ENCODE data around the gene HOXD8.

HOXD8 gene

DNA sequence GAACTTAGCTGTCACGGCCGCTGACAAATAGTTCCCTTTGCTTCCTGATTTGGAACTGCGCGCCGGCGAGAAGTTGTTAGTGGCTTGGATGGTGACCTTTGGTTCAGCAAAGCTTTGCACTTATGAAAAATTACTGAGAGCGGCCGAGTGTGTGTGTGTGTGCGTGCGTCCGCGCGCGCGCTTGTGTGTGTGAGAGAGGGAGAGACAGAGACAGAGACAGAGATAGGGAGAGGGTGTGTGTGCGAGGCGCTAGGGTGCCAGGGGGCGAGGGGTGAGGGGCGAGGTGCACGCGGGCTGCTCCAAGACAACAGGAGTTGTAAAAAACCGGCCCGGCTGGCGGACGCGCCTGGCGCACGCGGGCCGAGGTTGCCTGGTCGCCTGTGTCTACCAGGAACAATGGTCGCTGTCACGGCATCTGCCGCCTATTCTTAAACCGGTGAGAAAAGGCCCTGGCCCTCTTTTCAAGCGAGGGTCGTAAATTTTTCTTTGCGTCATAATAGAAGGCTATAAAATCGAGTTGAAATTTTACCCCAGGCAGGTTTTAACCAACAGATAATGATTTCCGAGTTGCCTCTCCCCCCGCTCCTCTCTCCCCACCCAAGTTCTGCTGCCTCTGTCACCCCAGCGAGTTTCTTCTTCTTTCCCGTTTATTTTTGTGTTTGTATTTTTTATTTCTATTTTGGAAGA lies 28.1 kb downstream of the HOXD8 start:
- peaks cover 100% of the 10 kb centered on the region for H3K27me3 ChIP-seq
- H3K9me3 ChIP-seq, result no peaks in the 10 kb centered on the region
- H3K4me3 ChIP-seq (ENCODE audit: low read depth in 1 of 2, low read length in 1 of 2), result no peak overlapping the region
- no peaks in the 10 kb centered on the region for H3K4me1 ChIP-seq (ENCODE audit: control insufficient read depth in 1 of 2, insufficient read depth in 1 of 2, low read depth in 1 of 2, low read length in 1 of 2)
- H3K27ac ChIP-seq, result no peak overlapping the region
- TF ChIP-seq, protein P1, sequence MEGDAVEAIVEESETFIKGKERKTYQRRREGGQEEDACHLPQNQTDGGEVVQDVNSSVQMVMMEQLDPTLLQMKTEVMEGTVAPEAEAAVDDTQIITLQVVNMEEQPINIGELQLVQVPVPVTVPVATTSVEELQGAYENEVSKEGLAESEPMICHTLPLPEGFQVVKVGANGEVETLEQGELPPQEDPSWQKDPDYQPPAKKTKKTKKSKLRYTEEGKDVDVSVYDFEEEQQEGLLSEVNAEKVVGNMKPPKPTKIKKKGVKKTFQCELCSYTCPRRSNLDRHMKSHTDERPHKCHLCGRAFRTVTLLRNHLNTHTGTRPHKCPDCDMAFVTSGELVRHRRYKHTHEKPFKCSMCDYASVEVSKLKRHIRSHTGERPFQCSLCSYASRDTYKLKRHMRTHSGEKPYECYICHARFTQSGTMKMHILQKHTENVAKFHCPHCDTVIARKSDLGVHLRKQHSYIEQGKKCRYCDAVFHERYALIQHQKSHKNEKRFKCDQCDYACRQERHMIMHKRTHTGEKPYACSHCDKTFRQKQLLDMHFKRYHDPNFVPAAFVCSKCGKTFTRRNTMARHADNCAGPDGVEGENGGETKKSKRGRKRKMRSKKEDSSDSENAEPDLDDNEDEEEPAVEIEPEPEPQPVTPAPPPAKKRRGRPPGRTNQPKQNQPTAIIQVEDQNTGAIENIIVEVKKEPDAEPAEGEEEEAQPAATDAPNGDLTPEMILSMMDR (IDR thresholded peaks at IDR 0.05), result no peak
- H3K36me3 ChIP-seq, result no peaks in the 10 kb centered on the region

DNA sequence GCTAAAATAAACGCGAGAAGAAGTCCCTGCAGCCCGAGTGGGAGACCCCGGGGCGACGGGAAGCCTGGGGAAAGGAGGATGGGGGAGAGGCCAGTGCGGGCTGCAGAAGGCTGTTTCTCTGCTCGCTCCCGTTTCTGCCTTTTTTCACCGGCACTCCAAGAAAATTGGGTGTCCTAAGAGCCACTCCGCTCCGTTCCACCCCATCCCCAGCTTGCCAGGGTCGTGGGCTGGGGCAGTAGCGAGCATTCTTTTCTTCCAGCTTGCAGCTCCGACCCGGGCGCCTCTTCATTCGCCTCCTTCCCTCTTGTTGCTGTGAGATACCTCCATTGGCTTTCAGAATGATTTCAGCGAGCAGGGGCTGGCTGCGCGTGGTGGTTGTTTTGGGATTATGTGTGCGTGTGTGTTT lies 28.7 kb downstream of the HOXD8 start:
- TF ChIP-seq, protein P1 (IDR thresholded peaks at IDR 0.05), result no peak
- H3K27ac ChIP-seq, result no peak overlapping the region
- no peaks in the 10 kb centered on the region for H3K4me1 ChIP-seq (ENCODE audit: control insufficient read depth in 1 of 2, insufficient read depth in 1 of 2, low read depth in 1 of 2, low read length in 1 of 2)
- H3K36me3 ChIP-seq, result no peaks in the 10 kb centered on the region
- no peaks in the 10 kb centered on the region for H3K9me3 ChIP-seq
- peaks cover 100% of the 10 kb centered on the region for H3K27me3 ChIP-seq
- no peak overlapping the region for H3K4me3 ChIP-seq (ENCODE audit: low read depth in 1 of 2, low read length in 1 of 2)

DNA sequence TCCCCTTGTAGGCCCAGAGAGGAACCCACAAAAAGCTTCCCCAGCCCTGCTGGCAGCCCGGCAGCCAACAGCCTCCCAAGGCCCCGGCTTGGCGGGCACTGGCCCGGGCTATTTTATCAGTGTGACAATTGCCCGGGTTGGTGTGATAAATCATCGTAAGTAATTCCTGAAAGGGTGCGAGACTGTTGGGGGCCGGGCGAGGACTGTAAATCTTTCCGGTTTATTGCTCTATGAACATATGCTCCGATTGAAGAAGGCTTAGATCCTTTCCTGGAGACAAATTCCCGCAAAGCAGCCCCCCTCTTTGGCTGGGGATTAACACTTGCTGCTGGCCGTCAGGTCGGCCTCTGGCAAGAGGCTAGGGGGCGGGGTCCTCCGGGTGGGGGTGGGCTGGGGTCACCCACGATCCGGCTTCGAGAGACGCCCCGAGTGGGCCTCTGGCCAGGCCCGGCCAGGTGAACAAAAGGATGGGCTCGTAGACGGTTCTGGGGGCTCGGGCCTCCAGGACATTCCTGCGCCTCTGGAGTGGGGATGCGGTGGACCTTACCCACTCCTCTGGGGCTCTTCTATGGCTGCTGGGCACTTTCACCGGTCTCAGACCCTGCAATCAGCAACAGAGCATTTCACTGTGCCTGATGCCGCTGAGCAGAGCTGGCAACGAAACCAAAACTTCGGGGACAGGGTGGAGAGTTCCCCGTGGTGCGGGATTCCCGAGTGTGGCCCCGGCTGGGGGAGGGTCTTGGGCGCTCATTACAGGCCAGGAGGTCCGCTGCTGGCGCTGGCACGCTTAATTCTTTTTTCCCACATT lies 29.6 kb downstream of the HOXD8 start:
- Histone ChIP-seq H3K27me3 (peaks cover 100% of the 10 kb centered on the region), H3K27ac (no peak overlapping the region), H3K4me1 (ENCODE audit: control insufficient read depth in 1 of 2, insufficient read depth in 1 of 2, low read depth in 1 of 2, low read length in 1 of 2) (no peaks in the 10 kb centered on the region), H3K4me3 (ENCODE audit: low read depth in 1 of 2, low read length in 1 of 2) (no peak overlapping the region), H3K36me3 (no peaks in the 10 kb centered on the region), H3K9me3 (no peaks in the 10 kb centered on the region)
- TF ChIP-seq, protein P1 (IDR thresholded peaks at IDR 0.05), result no peak

DNA sequence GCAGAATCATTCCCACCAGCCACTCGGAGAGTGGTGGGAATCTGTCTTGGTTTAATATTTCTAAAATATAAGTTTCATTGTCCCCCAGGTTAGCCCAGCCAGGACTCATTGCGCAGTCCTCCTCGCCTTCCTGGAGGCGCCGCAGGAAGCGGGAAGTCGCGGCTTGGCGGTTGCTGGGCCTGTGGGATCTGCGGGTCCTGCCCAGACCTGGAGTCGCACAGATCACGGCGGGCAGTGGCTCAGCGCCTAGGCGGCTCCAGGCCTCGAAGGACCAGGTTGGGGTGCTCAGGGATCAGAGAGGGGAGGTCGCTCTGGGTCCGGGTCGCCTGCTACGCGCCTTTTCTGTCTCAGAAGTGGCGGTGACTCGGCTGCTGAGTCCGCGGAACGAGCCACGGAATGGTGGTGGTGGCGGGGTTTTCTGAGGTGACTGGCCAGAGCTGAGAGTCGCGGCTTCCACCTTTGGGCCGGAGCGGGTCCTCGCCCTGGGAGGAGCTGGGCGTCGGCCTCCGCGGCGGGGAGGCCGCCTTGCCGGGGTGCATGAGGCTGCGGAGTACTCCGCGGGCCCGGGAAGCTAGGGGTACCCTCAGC lies 30.3 kb downstream of the HOXD8 start:
- Histone ChIP-seq H3K9me3 (no peaks in the 10 kb centered on the region), H3K36me3 (no peaks in the 10 kb centered on the region), H3K4me3 (ENCODE audit: low read depth in 1 of 2, low read length in 1 of 2) (no peak overlapping the region), H3K4me1 (ENCODE audit: control insufficient read depth in 1 of 2, insufficient read depth in 1 of 2, low read depth in 1 of 2, low read length in 1 of 2) (peaks cover 0 to under 1% of the 10 kb centered on the region in 2 experiments), H3K27ac (no peak overlapping the region), H3K27me3 (peaks cover 100% of the 10 kb centered on the region)
- TF ChIP-seq, protein P1 (IDR thresholded peaks at IDR 0.05), result no peak

DNA sequence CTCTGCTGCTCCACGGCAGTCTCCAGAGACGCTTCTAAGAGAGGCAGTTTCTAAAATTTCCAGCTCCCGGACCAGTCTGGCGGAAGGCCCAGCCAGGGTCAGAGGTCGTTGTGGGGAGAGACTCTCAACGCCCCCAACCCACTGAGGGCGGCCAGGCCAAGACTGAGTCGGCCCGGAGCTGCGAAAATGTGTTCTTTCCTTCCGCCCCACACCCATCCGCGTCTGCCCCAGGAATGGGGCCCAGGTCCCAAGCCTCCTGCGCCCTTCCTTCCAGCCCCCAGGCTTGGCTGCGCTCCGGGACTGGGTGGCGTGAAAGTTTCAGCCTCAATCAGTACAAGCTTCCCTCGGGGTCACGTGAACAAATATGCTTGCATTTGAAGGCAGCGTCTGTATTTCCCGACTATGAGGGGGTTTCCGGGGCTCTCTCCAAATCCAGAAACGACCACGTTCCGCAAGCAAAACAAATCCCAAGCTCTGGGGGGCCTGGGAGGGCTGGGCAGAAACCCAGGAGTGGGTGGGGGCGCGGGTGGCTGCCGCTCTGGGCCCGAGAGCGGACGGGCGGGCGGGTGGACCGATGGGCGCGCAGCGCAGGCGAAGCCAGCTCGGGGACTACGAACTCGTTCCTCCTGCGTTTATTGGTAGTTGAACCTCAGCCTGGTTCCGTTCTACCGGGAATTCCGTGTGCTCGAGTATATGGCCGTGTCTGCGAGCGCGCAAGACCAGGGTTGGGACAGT lies 30.9 kb downstream of the HOXD8 start:
- peaks cover 3 to 7% of the 10 kb centered on the region in 2 experiments for H3K4me1 ChIP-seq (ENCODE audit: control insufficient read depth in 1 of 2, insufficient read depth in 1 of 2, low read depth in 1 of 2, low read length in 1 of 2)
- TF ChIP-seq, protein P1 (IDR thresholded peaks at IDR 0.05), result no peak
- peaks cover 100% of the 10 kb centered on the region for H3K27me3 ChIP-seq
- no peak overlapping the region for H3K4me3 ChIP-seq (ENCODE audit: low read depth in 1 of 2, low read length in 1 of 2)
- no peaks in the 10 kb centered on the region for H3K36me3 ChIP-seq
- H3K27ac ChIP-seq, result no peak overlapping the region
- no peaks in the 10 kb centered on the region for H3K9me3 ChIP-seq

All from neutrophil (primary cell).